ENCODE results near the gene NHEJ1.
A peak's percentile ranks its signal among the peaks of the same experiment; 100 is the strongest.
"Not testable (repeated sequence)": the region's sequence is repeated elsewhere in the genome, so short reads cannot be mapped to it uniquely, and the experiment has no call there.

Gene NHEJ1

GRCh38 chr2:219160186-219161017 lies at the start of gene NHEJ1:
Gene NHEJ1 (minus strand): TSS chr2:219160815. CDS start chr2:219158362, 2,453 bp downstream.
- peak; percentile 93 for DNase-seq (ENCODE audit: low read depth)

- DNase-seq (ENCODE audit: low read depth) = no peak
Measured at GRCh38 chr2:219209236-219210195, 48.9 kb upstream of the NHEJ1 start.

GRCh38 chr2:219207884-219208740 lies 47.5 kb upstream of the NHEJ1 start:
- DNase-seq (ENCODE audit: low read depth) = peak; percentile 29

- DNase-seq (ENCODE audit: low read depth) = no peak
Measured at GRCh38 chr2:219207134-219207883, 46.7 kb upstream of the NHEJ1 start.

GRCh38 chr2:219206328-219207133 lies 45.9 kb upstream of the NHEJ1 start, which contains the start of gene ZFAND2B:
Gene ZFAND2B (plus strand): TSS chr2:219206782. CDS start chr2:219206988, 206 bp downstream.
- peak; percentile 94 for DNase-seq (ENCODE audit: low read depth)

- DNase-seq (ENCODE audit: low read depth) = no peak
Measured at GRCh38 chr2:219205981-219206327, 45.3 kb upstream of the NHEJ1 start.

- no peak for DNase-seq (ENCODE audit: low read depth)
Measured at GRCh38 chr2:219205165-219205538, 44.5 kb upstream of the NHEJ1 start.

GRCh38 chr2:219204425-219205164 lies 44.0 kb upstream of the NHEJ1 start:
- no peak for DNase-seq (ENCODE audit: low read depth)

- not testable (repeated sequence) for DNase-seq (ENCODE audit: low read depth)
Measured at GRCh38 chr2:219201331-219201730, 40.7 kb upstream of the NHEJ1 start.

- not testable (repeated sequence) for DNase-seq (ENCODE audit: low read depth)
Measured at GRCh38 chr2:219200502-219201326, 40.1 kb upstream of the NHEJ1 start.

GRCh38 chr2:219199470-219200211 lies 39.0 kb upstream of the NHEJ1 start:
- no peak for DNase-seq (ENCODE audit: low read depth)

- DNase-seq (ENCODE audit: low read depth) = no peak
Measured at GRCh38 chr2:219198974-219199373, 38.4 kb upstream of the NHEJ1 start.

- no peak for DNase-seq (ENCODE audit: low read depth)
Measured at GRCh38 chr2:219197388-219197787, 36.8 kb upstream of the NHEJ1 start.

- DNase-seq (ENCODE audit: low read depth) = no peak
Measured at GRCh38 chr2:219186754-219187456, 26.3 kb upstream of the NHEJ1 start.

- DNase-seq (ENCODE audit: low read depth) = no peak
Measured at GRCh38 chr2:219184121-219184520, 23.5 kb upstream of the NHEJ1 start.

GRCh38 chr2:219183151-219183772 lies 22.6 kb upstream of the NHEJ1 start:
- DNase-seq (ENCODE audit: low read depth) = no peak
